ENCODE results near the gene ANKS1B.

ANKS1B gene

DNA sequence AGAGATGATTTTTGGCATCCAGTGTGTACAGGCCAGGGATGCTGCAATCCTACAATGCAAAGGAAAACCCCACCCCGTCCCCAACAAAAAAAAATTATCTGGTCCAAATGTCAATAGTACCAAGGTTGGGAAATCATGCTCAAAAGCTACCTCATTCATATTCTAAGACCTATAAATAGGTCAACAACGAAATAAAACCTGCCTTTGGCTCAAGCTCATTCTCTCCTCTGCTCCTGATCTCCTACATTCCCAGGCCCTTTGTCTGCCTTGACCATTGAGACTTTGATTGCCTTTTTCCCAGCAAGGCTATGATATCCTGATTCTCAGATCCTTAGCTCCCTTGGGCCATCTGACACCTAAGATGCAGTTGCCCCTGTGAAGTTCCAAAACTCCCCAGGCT lies 30.0 kb downstream of the ANKS1B start:
- TF ChIP-seq ZC3H10 (CRISPR knock-in tag; IDR thresholded peaks at IDR 0.05) (no peak), TCF4 (CRISPR knock-in tag; IDR thresholded peaks at IDR 0.05; ENCODE audit: borderline replicate concordance) (no peak), ZNF565 (CRISPR knock-in tag; conservative IDR thresholded peaks at IDR 0.05; ENCODE audit: low read depth) (no peak), GLIS3 (CRISPR knock-in tag; IDR thresholded peaks at IDR 0.05) (no peak), SNAI2 (CRISPR knock-in tag; IDR thresholded peaks at IDR 0.05) (no peak), ESRRG (CRISPR knock-in tag; IDR thresholded peaks at IDR 0.05) (no peak), CSRNP3 (CRISPR knock-in tag; IDR thresholded peaks at IDR 0.05) (no peak), PPARA (CRISPR knock-in tag; IDR thresholded peaks at IDR 0.05; ENCODE audit: borderline replicate concordance) (no peak), CREB5 (CRISPR knock-in tag; IDR thresholded peaks at IDR 0.05; ENCODE audit: low read depth) (no peak), ISL1 (CRISPR knock-in tag; IDR thresholded peaks at IDR 0.05) (no peak), ARNTL (CRISPR knock-in tag; IDR thresholded peaks at IDR 0.05; ENCODE audit: borderline replicate concordance, low read depth) (no peak), OSR1 (CRISPR knock-in tag; IDR thresholded peaks at IDR 0.05) (no peak), ZNF8 (CRISPR knock-in tag; IDR thresholded peaks at IDR 0.05) (no peak), TSHZ2 (CRISPR knock-in tag; IDR thresholded peaks at IDR 0.05) (no peak)
- TF ChIP-seq, protein P1, sequence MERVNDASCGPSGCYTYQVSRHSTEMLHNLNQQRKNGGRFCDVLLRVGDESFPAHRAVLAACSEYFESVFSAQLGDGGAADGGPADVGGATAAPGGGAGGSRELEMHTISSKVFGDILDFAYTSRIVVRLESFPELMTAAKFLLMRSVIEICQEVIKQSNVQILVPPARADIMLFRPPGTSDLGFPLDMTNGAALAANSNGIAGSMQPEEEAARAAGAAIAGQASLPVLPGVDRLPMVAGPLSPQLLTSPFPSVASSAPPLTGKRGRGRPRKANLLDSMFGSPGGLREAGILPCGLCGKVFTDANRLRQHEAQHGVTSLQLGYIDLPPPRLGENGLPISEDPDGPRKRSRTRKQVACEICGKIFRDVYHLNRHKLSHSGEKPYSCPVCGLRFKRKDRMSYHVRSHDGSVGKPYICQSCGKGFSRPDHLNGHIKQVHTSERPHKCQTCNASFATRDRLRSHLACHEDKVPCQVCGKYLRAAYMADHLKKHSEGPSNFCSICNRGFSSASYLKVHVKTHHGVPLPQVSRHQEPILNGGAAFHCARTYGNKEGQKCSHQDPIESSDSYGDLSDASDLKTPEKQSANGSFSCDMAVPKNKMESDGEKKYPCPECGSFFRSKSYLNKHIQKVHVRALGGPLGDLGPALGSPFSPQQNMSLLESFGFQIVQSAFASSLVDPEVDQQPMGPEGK (CRISPR knock-in tag; IDR thresholded peaks at IDR 0.05; ENCODE audit: borderline replicate concordance): no peak
- no peak for ATAC-seq

- TF ChIP-seq SNAI2 (CRISPR knock-in tag; IDR thresholded peaks at IDR 0.05) (no peak), CREB5 (CRISPR knock-in tag; IDR thresholded peaks at IDR 0.05; ENCODE audit: low read depth) (no peak), BACH2 (CRISPR knock-in tag; IDR thresholded peaks at IDR 0.05; ENCODE audit: borderline replicate concordance) (no peak), PPARA (CRISPR knock-in tag; IDR thresholded peaks at IDR 0.05; ENCODE audit: borderline replicate concordance) (no peak), ISL1 (CRISPR knock-in tag; IDR thresholded peaks at IDR 0.05) (no peak), RARB (CRISPR knock-in tag; IDR thresholded peaks at IDR 0.05) (no peak), GLIS3 (CRISPR knock-in tag; IDR thresholded peaks at IDR 0.05) (no peak), CSRNP3 (CRISPR knock-in tag; IDR thresholded peaks at IDR 0.05) (no peak), ZFP3 (CRISPR knock-in tag; IDR thresholded peaks at IDR 0.05) (no peak), ZNF565 (CRISPR knock-in tag; conservative IDR thresholded peaks at IDR 0.05; ENCODE audit: low read depth) (no peak), CSDC2 (CRISPR knock-in tag; IDR thresholded peaks at IDR 0.05) (no peak), TCF4 (CRISPR knock-in tag; IDR thresholded peaks at IDR 0.05; ENCODE audit: borderline replicate concordance) (no peak), OSR1 (CRISPR knock-in tag; IDR thresholded peaks at IDR 0.05) (no peak), ZNF8 (CRISPR knock-in tag; IDR thresholded peaks at IDR 0.05) (no peak), ESRRG (CRISPR knock-in tag; IDR thresholded peaks at IDR 0.05) (no peak)
- TF ChIP-seq, protein P1 (CRISPR knock-in tag; IDR thresholded peaks at IDR 0.05; ENCODE audit: borderline replicate concordance): no peak
Observed at GRCh38 chr12:99948370-99948769, 36.4 kb downstream of the ANKS1B start.

More at GRCh38 chr12:99948370-99948769, 36.4 kb downstream of the ANKS1B start:
- no peak for ATAC-seq
